GM12873 (cell line): ENCODE results near the gene CTSL.

ENCODE experiments used
- CTCF ChIP-seq: IDR thresholded peaks from 2 replicates; pipeline ENCODE4 v1.5.1; 2012; ENCODE audit warnings: low read depth, mild to moderate bottlenecking, moderate library complexity, low read length, control low read depth; ENCODE audit not compliant: insufficient read depth; ENCODE audit errors: missing control alignments

Gene CTSL

GRCh38 chr9:87717456-87717855 is 8.5 kb upstream of the CTSL start:
- TF ChIP-seq CTCF: no peak

- TF ChIP-seq CTCF: no peak
Observed at GRCh38 chr9:87718231-87718630, 7.7 kb upstream of the CTSL start.

- TF ChIP-seq CTCF: no peak
Observed at GRCh38 chr9:87718852-87719612, 6.9 kb upstream of the CTSL start.

- no peak for TF ChIP-seq CTCF
Observed at GRCh38 chr9:87720173-87720572, 5.7 kb upstream of the CTSL start.

- no peak for TF ChIP-seq CTCF
Observed at GRCh38 chr9:87722393-87723088, 3.4 kb upstream of the CTSL start.

DNA sequence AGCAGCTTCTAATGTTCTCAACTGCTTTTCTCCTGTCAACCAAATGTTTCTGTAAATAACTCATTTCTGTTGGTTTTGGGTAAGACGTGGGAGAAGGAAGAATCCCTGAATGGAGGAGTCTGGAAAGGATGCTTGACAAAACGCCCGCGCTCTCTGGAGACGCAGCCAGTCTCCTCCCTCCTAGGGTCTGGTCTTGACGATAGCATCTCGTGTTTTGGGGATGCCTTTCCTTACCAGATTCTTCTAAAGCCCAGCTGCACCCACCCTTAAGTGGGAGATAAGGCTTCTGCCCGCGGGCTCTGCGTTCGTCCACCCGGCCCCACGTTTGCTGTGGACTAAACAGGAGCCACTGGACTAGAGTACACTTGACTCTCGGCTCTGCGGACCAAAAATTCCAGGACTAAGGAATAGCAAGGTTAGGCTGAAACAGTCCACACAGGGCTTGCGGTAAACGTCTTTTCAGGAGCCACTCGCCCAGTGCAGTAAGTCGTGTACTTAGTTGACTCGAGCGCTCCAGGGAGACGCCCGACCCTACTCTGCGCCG is 491 bp upstream of the CTSL start:
- no peak for TF ChIP-seq CTCF

- no peak for TF ChIP-seq CTCF
Observed at GRCh38 chr9:87729246-87729645, 3.3 kb downstream of the CTSL start.
